Ishikawa (cell line): Measurements from ENCODE around the gene DIAPH3.

Experiments used
- CREB1 ChIP-seq: IDR thresholded peaks from 2 replicates; pipeline ENCODE4 v1.6.1; 2012; ENCODE audit warnings: low read depth
- EP300 ChIP-seq: IDR thresholded peaks from 2 replicates; pipeline ENCODE4 v1.6.1; 2012; ENCODE audit warnings: borderline replicate concordance
- TF ChIP-seq, protein P1 (sequence below): IDR thresholded peaks from 2 replicates; pipeline ENCODE4 v1.6.1; 2012
- TF ChIP-seq, protein P2 (sequence below): IDR thresholded peaks from 2 replicates; pipeline ENCODE4 v1.6.1; 2012; ENCODE audit warnings: low read depth, mild to moderate bottlenecking

DNA sequence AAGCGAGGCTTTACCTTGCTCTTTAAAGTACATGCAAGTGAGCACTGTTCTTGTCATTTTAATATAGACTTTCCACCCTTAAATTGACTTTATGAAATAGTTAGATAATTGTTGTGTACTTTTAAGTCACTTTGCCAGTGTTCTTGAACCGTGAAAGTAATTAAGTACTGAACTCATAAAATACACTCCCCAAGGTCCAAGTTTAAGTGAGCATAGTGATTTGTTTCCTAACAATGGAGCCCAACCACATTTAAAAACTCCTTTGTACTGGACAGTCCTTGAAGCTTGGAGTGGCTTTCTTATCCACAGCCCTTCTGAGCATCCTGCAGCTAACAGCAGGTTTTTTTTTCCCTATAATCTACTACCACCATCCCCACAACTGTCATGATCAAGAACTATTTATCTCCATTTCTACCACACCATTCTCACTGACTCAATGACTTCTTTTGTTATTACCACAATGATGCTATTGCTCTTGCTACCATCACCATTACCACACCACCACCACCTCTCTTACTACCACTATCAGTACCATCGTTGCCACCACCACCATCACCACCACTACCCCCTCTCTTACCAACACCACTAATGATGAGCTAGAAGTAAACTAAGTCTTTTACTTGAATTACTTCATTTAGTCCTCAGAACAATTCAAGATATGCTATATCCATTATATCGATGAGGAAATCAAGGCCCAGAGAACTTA, 452.6 kb downstream of the DIAPH3 start:
- TF ChIP-seq EP300 (no peak), CREB1 (no peak)
- TF ChIP-seq, protein P1, sequence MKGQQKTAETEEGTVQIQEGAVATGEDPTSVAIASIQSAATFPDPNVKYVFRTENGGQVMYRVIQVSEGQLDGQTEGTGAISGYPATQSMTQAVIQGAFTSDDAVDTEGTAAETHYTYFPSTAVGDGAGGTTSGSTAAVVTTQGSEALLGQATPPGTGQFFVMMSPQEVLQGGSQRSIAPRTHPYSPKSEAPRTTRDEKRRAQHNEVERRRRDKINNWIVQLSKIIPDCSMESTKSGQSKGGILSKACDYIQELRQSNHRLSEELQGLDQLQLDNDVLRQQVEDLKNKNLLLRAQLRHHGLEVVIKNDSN, result no peak
- TF ChIP-seq, protein P2, sequence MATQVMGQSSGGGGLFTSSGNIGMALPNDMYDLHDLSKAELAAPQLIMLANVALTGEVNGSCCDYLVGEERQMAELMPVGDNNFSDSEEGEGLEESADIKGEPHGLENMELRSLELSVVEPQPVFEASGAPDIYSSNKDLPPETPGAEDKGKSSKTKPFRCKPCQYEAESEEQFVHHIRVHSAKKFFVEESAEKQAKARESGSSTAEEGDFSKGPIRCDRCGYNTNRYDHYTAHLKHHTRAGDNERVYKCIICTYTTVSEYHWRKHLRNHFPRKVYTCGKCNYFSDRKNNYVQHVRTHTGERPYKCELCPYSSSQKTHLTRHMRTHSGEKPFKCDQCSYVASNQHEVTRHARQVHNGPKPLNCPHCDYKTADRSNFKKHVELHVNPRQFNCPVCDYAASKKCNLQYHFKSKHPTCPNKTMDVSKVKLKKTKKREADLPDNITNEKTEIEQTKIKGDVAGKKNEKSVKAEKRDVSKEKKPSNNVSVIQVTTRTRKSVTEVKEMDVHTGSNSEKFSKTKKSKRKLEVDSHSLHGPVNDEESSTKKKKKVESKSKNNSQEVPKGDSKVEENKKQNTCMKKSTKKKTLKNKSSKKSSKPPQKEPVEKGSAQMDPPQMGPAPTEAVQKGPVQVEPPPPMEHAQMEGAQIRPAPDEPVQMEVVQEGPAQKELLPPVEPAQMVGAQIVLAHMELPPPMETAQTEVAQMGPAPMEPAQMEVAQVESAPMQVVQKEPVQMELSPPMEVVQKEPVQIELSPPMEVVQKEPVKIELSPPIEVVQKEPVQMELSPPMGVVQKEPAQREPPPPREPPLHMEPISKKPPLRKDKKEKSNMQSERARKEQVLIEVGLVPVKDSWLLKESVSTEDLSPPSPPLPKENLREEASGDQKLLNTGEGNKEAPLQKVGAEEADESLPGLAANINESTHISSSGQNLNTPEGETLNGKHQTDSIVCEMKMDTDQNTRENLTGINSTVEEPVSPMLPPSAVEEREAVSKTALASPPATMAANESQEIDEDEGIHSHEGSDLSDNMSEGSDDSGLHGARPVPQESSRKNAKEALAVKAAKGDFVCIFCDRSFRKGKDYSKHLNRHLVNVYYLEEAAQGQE, result no peak
